GM12892 (cell line): ENCODE results near the gene GALM.

Experiments
- POLR2A ChIP-seq: IDR thresholded peaks from 2 replicates; pipeline ENCODE4 v1.6.1; 2011; ENCODE audit warnings: low read depth, low read length, control low read depth
- POLR2AphosphoS5 ChIP-seq: IDR thresholded peaks from 2 replicates; pipeline ENCODE4 v1.6.1; 2011; ENCODE audit warnings: low read depth, low read length, control low read depth
- TAF1 ChIP-seq: IDR thresholded peaks from 2 replicates; pipeline ENCODE4 v1.6.1; 2011; ENCODE audit warnings: low read depth, mild to moderate bottlenecking, control low read depth, low read length, borderline replicate concordance

GRCh38 chr2:38653380-38653714, 12.6 kb upstream of the GALM start:
- no peak for TF ChIP-seq POLR2A
- no peak for TF ChIP-seq TAF1
- no peak for TF ChIP-seq POLR2AphosphoS5
